GM21381 (cell line): Measurements from ENCODE around the gene BASP1.
A peak's percentile ranks its signal among the peaks of the same experiment; 100 is the strongest.
"Not testable (repeated sequence)": the region's sequence is repeated elsewhere in the genome, so short reads cannot be mapped to it uniquely, and the experiment has no call there.

Experiments
- ATAC-seq: cut with Tn5 transposase; IDR thresholded peaks from one replicate; pipeline ENCODE4 v1.9.1; 2021; ENCODE audit warnings: mild to moderate bottlenecking, moderate library complexity; ENCODE audit not compliant: unreplicated experiment

BASP1 gene

DNA sequence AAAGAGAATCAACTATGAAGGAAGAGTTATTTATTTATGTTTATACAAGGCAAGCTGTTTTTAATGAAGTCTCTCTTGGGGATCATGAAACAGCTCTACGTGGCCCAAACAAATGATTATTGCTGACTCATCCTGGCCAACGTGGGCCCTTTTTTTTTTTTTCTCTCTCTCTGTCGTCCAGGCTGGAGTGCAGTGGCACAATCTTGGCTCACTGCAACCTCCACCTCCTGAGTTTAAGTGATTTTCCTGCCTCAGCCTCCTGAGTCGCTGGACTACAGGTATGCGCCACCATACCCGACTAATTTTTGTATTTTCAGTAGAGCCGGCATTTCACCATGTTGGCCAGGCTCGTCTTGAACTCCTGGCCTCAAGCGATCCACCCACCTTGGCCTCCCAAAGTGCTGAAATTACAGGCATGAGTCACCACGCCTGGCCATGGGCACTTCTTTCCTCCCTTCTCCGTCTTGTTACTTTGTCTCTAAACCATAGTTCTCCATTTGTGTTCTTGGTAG lies 98.3 kb downstream of the BASP1 start:
- no peak for ATAC-seq

DNA sequence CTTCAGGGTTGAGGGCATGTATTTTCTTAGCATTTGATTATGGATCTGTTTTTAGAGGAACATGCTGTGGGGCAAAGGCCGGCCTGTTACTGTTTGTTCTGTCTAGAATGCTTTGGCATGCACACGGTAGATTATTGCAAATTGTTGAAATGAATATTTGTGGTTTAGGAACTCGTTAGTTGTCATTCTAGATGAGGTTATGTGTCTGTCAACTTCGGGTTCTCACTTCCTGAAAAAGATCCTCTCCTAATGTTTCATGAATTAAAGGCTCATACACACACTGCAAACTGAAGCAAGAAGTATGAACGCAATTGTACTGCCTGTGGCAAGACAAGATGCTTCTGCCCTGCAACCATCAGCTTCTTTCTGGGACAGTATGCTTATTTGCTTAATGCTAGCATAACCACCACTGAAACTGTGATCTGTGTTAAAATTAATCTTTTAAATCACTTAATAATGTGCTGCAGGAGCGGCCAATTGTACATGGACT lies 99.6 kb downstream of the BASP1 start:
- peak; percentile 74 for ATAC-seq

DNA sequence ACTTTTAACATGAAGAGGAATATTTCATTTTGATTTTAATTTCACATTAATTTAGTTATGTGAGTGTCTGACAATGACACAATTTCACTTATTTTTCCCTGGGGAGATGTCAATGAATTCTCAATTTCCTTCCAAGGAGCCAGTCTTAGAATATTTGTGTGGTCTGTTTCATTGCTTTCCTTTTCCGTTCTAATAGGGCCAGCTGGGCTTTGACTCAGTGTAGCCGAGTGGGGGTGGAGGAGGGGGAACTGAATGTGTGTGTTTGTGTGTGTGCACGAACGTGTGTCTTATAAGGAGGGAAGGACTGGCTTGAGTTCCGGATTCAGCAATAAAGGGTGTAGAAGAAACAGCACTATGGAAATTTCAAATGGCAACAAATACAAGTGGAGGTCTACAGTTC lies 100.0 kb downstream of the BASP1 start:
- peak; percentile 40 for ATAC-seq

DNA sequence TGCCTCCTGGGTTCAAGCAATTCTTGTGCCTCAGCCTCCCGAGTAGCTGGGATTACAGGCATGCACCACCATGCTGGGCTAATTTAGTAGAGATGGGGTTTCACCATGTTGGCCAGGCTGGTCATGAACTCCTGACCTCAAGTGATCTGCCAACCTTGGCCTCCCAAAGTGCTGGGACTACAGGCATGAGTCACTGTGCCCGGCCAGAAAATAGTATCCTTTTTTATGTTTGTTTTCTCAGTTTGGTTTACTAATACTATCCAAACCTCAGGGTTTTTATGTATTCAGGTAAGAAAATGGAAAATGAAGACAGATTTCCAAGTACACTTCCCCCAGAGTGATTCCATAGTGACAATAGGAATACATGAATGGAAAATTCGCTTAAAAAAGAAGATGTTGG lies 101.7 kb downstream of the BASP1 start:
- ATAC-seq, result not testable (repeated sequence)

DNA sequence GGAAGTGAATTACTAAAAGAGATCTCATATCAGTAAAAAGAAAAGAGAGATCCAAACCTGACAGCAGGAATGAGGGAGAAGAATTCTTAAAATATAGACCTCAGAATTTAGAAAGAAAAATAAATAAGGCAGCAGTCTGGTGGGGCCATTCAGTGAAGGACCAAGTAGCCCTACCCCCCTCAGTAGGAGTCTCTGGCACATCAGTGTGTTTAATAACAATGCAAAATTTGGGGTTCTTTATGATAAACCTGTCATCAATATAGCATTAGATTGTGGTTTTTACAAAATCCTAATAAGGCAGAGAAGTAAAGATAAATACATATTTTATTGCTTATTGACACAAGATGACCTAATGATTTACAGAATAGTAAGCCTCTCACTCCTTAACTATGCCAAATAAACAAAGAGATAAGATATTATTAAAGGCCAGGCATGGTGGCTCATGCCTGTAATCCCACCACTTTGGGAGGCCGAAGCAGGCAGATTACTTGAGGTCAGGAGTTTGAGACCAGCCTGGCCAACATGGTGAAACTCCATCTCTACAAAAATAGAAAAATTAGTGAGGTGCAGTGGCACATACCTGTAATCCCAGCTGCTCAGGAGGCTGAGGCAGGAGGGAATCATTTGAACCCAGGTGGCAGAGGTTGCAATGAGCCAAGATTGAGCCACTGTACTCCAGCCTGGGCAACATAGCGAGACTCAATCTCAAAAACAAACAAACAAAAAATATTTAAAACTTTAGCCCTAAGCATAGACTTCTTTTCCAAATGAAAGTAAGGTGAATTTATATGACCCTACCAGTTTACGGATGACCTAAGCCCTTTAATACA lies 108.6 kb downstream of the BASP1 start:
- no peak for ATAC-seq
